Endothelial cell (in vitro differentiated cells): ENCODE measurements around the gene ETS1. TPM values are rescaled to one million over a fixed set of nuclear protein-coding genes. Genes with fewer than 3 reads are reported as not detected.

Source experiments
- DNase-seq: peaks from one replicate; pipeline ENCODE4 v3.0.0; 2021; ENCODE audit warnings: low spot score
- H3K27ac Mint-ChIP-seq: one replicate; pipeline ENCODE4 v1.8.0; 2021; ENCODE audit warnings: mixed read lengths, inconsistent platforms; ENCODE audit not compliant: unreplicated experiment
- H3K27me3 Mint-ChIP-seq: one replicate; pipeline ENCODE4 v1.8.0; 2021; ENCODE audit warnings: mild to moderate bottlenecking, moderate library complexity, mixed read lengths, inconsistent platforms; ENCODE audit not compliant: unreplicated experiment
- H3K36me3 Mint-ChIP-seq: one replicate; pipeline ENCODE4 v1.8.0; 2021; ENCODE audit warnings: mild to moderate bottlenecking, low read depth, mixed read lengths, inconsistent platforms; ENCODE audit not compliant: unreplicated experiment
- H3K4me1 Mint-ChIP-seq: one replicate; pipeline ENCODE4 v1.8.0; 2021; ENCODE audit warnings: mild to moderate bottlenecking, mixed read lengths, inconsistent platforms; ENCODE audit not compliant: unreplicated experiment
- H3K4me3 Mint-ChIP-seq: one replicate; pipeline ENCODE4 v1.8.0; 2021; ENCODE audit warnings: mild to moderate bottlenecking, mixed read lengths, inconsistent platforms; ENCODE audit not compliant: unreplicated experiment
- H3K9me3 Mint-ChIP-seq: one replicate; pipeline ENCODE4 v1.8.0; 2021; ENCODE audit warnings: mixed read lengths, inconsistent platforms; ENCODE audit not compliant: unreplicated experiment
- long read RNA-seq: library from polyadenylated mRNA; unstranded; transcript quantifications from one replicate; pipeline ENCODE4 v2.0.0, GENCODE V29; 2020; ENCODE audit not compliant: unreplicated experiment
- total RNA-seq: library from RNA; stranded (reverse); fragmentation: NEBNext Ultra II Directional; extraction: Animal tissue kit (Norgen Biotek cat#: 25700); gene quantifications from one replicate; pipeline ENCODE4 v1.2.1, GENCODE V29; 2021; ENCODE audit not compliant: unreplicated experiment
- TF ChIP-seq, protein P1 (sequence below): fragments of 200-600 bp; sonication (generic); IDR thresholded peaks from one replicate; pipeline ENCODE4 v1.5.0; 2021; ENCODE audit warnings: antibody characterized with exemption; ENCODE audit not compliant: unreplicated experiment

The ETS1 gene
- 309 TPM for total RNA-seq
- long read RNA-seq, partial matches to known transcripts = 1 of 10 reads
- long read RNA-seq, other reads (novel, unspliced or antisense) = 7 of 10 reads

GRCh38 chr11:128587415-128587814 lies at the start of gene ETS1:
ETS1 (minus strand) TSS chr11:128587558; CDS start chr11:128573130, 14,428 bp downstream.
- Mint-ChIP-seq H3K9me3 (no peaks in the 10 kb centered on the region), H3K36me3 (no peaks in the 10 kb centered on the region), H3K27ac (peak within 1 kb of the TSS; percentile 76), H3K27me3 (peaks cover 5% of the 10 kb centered on the region), H3K4me1 (peaks cover 41% of the 10 kb centered on the region), H3K4me3 (peak within 1 kb of the TSS; percentile 91)
- TF ChIP-seq, protein P1, sequence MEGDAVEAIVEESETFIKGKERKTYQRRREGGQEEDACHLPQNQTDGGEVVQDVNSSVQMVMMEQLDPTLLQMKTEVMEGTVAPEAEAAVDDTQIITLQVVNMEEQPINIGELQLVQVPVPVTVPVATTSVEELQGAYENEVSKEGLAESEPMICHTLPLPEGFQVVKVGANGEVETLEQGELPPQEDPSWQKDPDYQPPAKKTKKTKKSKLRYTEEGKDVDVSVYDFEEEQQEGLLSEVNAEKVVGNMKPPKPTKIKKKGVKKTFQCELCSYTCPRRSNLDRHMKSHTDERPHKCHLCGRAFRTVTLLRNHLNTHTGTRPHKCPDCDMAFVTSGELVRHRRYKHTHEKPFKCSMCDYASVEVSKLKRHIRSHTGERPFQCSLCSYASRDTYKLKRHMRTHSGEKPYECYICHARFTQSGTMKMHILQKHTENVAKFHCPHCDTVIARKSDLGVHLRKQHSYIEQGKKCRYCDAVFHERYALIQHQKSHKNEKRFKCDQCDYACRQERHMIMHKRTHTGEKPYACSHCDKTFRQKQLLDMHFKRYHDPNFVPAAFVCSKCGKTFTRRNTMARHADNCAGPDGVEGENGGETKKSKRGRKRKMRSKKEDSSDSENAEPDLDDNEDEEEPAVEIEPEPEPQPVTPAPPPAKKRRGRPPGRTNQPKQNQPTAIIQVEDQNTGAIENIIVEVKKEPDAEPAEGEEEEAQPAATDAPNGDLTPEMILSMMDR = no peak
- DNase-seq = no peak

DNA sequence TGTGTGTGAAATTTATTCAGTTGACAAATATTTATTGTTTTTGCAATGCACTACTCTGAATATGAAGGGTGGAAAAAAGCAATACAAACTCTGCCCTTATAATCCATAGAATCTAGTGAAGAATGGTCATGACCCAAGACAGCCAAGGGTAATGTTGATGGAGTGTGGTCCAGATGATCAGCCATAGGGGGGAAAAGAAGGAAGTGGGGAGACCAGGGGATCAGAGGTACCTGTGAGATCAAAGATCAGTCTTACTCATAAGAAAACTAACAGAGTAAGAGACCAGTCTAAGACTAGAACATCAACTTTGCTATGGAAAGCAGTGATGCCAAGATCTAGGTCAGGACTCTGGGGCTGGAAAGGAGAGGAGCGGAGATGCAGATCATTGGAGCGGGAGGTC lies 47.0 kb upstream of the ETS1 start:
- no peaks in the 10 kb centered on the region for H3K9me3 Mint-ChIP-seq
- no peak overlapping the region for H3K27ac Mint-ChIP-seq
- peaks cover 3% of the 10 kb centered on the region for H3K36me3 Mint-ChIP-seq
- H3K27me3 Mint-ChIP-seq = no peaks in the 10 kb centered on the region
- no peak for DNase-seq
- no peak overlapping the region for H3K4me3 Mint-ChIP-seq
- TF ChIP-seq, protein P1 = no peak
- H3K4me1 Mint-ChIP-seq = peaks cover 23% of the 10 kb centered on the region

GRCh38 chr11:128633384-128633965 lies 46.1 kb upstream of the ETS1 start:
- H3K27ac Mint-ChIP-seq = no peak overlapping the region
- no peaks in the 10 kb centered on the region for H3K9me3 Mint-ChIP-seq
- peaks cover 31% of the 10 kb centered on the region for H3K4me1 Mint-ChIP-seq
- TF ChIP-seq, protein P1 = no peak
- peaks cover 3% of the 10 kb centered on the region for H3K36me3 Mint-ChIP-seq
- no peaks in the 10 kb centered on the region for H3K27me3 Mint-ChIP-seq
- DNase-seq = no peak
- no peak overlapping the region for H3K4me3 Mint-ChIP-seq

DNA sequence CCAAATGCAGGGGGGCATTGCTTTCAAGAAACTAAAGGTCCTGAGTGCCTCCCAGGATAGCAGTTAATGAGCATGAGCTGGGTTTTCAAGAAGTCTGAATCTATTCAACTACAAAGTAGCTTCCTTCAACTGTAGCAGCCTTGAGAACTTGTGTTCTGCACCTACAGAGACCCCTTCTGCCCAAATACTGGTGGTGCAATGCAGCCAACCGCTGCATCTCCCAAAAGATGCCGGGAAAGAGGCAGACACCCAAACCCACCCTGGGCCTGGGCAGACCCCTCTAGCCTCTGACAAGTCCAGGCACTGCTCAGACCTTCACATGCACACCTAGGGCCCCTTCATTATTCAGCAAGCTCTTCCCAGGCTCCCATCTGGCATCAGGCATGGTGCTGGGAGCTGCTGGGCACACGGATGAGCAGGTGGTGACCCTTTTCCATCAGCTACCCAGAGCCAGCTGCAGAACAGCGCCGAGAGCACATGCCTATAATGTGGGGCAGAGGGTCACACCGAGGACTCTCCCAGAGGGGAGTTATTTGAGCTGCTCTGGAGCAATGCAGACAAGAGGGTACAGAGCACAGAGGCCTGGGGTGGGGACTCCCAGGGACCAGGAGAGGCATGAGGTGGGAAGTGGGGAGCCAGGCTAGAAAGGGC lies 44.9 kb upstream of the ETS1 start:
- TF ChIP-seq, protein P1 = peak; percentile 61

More for the DNA sequence above, 44.9 kb upstream of the ETS1 start:
- Mint-ChIP-seq H3K36me3 (peaks cover 3% of the 10 kb centered on the region), H3K27me3 (no peaks in the 10 kb centered on the region), H3K4me3 (no peak overlapping the region), H3K27ac (no peak overlapping the region), H3K9me3 (no peaks in the 10 kb centered on the region), H3K4me1 (peaks cover 39% of the 10 kb centered on the region)
- peak; percentile 61 for DNase-seq
